NT2/D1 (cell line): ENCODE data around the gene PRMT7.

Source experiments
- DNase-seq: peaks from one replicate; pipeline ENCODE4 v3.0.0-alpha.2; 2011; ENCODE audit warnings: low read depth, low spot score
- H3K27me3 ChIP-seq: 2 replicates; pipeline ENCODE4 v1.6.0; 2011; ENCODE audit warnings: mild to moderate bottlenecking; ENCODE audit not compliant: insufficient read length, insufficient read depth
- H3K36me3 ChIP-seq: 2 replicates; pipeline ENCODE4 v1.6.1; 2011; ENCODE audit warnings: mild to moderate bottlenecking, low read length, mixed read lengths; ENCODE audit not compliant: insufficient read depth, insufficient read length
- H3K4me1 ChIP-seq: 2 replicates; pipeline ENCODE4 v1.5.1; 2011; ENCODE audit not compliant: insufficient read depth, insufficient read length
- H3K4me3 ChIP-seq: 2 replicates; pipeline ENCODE4 v1.5.1; 2011; ENCODE audit warnings: low read depth; ENCODE audit not compliant: insufficient read length
- H3K9ac ChIP-seq: 2 replicates; pipeline ENCODE4 v1.6.0; 2011; ENCODE audit warnings: low read depth; ENCODE audit not compliant: insufficient read length
- H3K9me3 ChIP-seq: 2 replicates; pipeline ENCODE4 v1.5.1; 2011; ENCODE audit warnings: mild to moderate bottlenecking, low read length; ENCODE audit not compliant: insufficient read depth
- SUZ12 ChIP-seq: IDR thresholded peaks from 2 replicates; pipeline ENCODE4 v1.6.1; 2011; ENCODE audit not compliant: insufficient read length, insufficient read depth; ENCODE audit errors: extremely low read depth
- YY1 ChIP-seq: IDR thresholded peaks from 2 replicates; pipeline ENCODE4 v1.6.1; 2011; ENCODE audit not compliant: insufficient read length, insufficient read depth
- ZNF274 ChIP-seq: IDR thresholded peaks from 2 replicates; pipeline ENCODE4 v1.6.1; 2011; ENCODE audit warnings: mild to moderate bottlenecking, low read depth, low read length

Gene PRMT7

GRCh38 chr16:68310774-68311511 lies at the start of gene PRMT7, which contains the start of gene SLC7A6OS:
PRMT7 (plus strand) TSS chr16:68311019; CDS start chr16:68315980, 4,961 bp downstream.
SLC7A6OS (minus strand) TSS chr16:68310946; CDS start chr16:68310926, 20 bp downstream.
- DNase-seq: peak; percentile 90
- no peaks in the 10 kb centered on the region for H3K4me1 ChIP-seq
- peaks cover 60% of the 10 kb centered on the region for H3K36me3 ChIP-seq
- no peaks in the 10 kb centered on the region for H3K9me3 ChIP-seq
- peak within 1 kb of the TSS; percentile 99 for H3K4me3 ChIP-seq
- no peaks in the 10 kb centered on the region for H3K27me3 ChIP-seq
- peak within 1 kb of the TSS; percentile 100 for H3K9ac ChIP-seq
- TF ChIP-seq SUZ12: no peak
- TF ChIP-seq YY1: peak; percentile 87

GRCh38 chr16:68263559-68264127 lies 47.2 kb upstream of the PRMT7 start:
- Histone ChIP-seq H3K9me3 (no peaks in the 10 kb centered on the region), H3K4me3 (peak overlapping the region; percentile 97), H3K9ac (peak overlapping the region; percentile 97), H3K36me3 (peaks cover 27% of the 10 kb centered on the region), H3K27me3 (peaks cover 17% of the 10 kb centered on the region), H3K4me1 (peaks cover 9% of the 10 kb centered on the region)
- no peak for DNase-seq
- TF ChIP-seq YY1 (no peak), ZNF274 (no peak), SUZ12 (no peak)

- TF ChIP-seq ZNF274 (no peak), YY1 (no peak), SUZ12 (no peak)
- Histone ChIP-seq H3K4me1 (peaks cover 9% of the 10 kb centered on the region), H3K4me3 (peak within 1 kb of the TSS; percentile 97), H3K9ac (peak within 1 kb of the TSS; percentile 97), H3K36me3 (peaks cover 22% of the 10 kb centered on the region), H3K27me3 (peaks cover 17% of the 10 kb centered on the region), H3K9me3 (no peaks in the 10 kb centered on the region)
- DNase-seq: no peak
These were observed 46.4 kb upstream of the PRMT7 start, which contains the start of gene SLC7A6 for GRCh38 chr16:68264128-68265077. SLC7A6 (plus strand) TSS chr16:68264526; CDS start chr16:68274727, 10,201 bp downstream.

GRCh38 chr16:68265078-68265920 lies 45.5 kb upstream of the PRMT7 start:
- Histone ChIP-seq H3K9me3 (no peaks in the 10 kb centered on the region), H3K4me3 (peak overlapping the region; percentile 97), H3K4me1 (peaks cover 9% of the 10 kb centered on the region), H3K9ac (peak overlapping the region; percentile 97), H3K27me3 (peaks cover 17% of the 10 kb centered on the region), H3K36me3 (peaks cover 20% of the 10 kb centered on the region)
- no peak for DNase-seq
- TF ChIP-seq ZNF274 (no peak), YY1 (no peak), SUZ12 (no peak)

- Histone ChIP-seq H3K9ac (peak overlapping the region; percentile 33), H3K4me3 (peak overlapping the region; percentile 19), H3K36me3 (peaks cover 35% of the 10 kb centered on the region), H3K9me3 (no peaks in the 10 kb centered on the region), H3K4me1 (peaks cover 6% of the 10 kb centered on the region), H3K27me3 (peaks cover 15% of the 10 kb centered on the region)
- TF ChIP-seq YY1 (no peak), SUZ12 (no peak), ZNF274 (no peak)
- no peak for DNase-seq
These were observed 43.0 kb upstream of the PRMT7 start for GRCh38 chr16:68267612-68268405.

GRCh38 chr16:68269793-68270192 lies 41.0 kb upstream of the PRMT7 start:
- TF ChIP-seq ZNF274: no peak
- TF ChIP-seq SUZ12: no peak
- no peak for TF ChIP-seq YY1
- peaks cover 54% of the 10 kb centered on the region for H3K36me3 ChIP-seq
- no peaks in the 10 kb centered on the region for H3K9me3 ChIP-seq
- H3K9ac ChIP-seq: no peak overlapping the region
- peaks cover 3% of the 10 kb centered on the region for H3K4me1 ChIP-seq
- H3K4me3 ChIP-seq: no peak overlapping the region
- peaks cover 4% of the 10 kb centered on the region for H3K27me3 ChIP-seq
- DNase-seq: no peak
